K562 (cell line): ENCODE data around the gene JPH3. TPM values are rescaled to one million over a fixed set of nuclear protein-coding genes. Genes with fewer than 3 reads are reported as not detected.
A peak's percentile ranks its signal among the peaks of the same experiment; 100 is the strongest.

Experiments used
- AFF4 ChIP-seq: sonication (generic); formaldehyde crosslinking; IDR thresholded peaks from 2 replicates; pipeline ENCODE4 v1.8.0; 2023; ENCODE audit warnings: mild to moderate bottlenecking, missing genetic modification reagents
- BRD4 ChIP-seq: fragments of 200-600 bp; sonication (generic); IDR thresholded peaks from 2 replicates; pipeline ENCODE4 v1.6.1; 2017; ENCODE audit warnings: inconsistent platforms
- GTF3C2 ChIP-seq: IDR thresholded peaks from 3 replicates; pipeline ENCODE4 v1.6.1; 2011; ENCODE audit warnings: borderline replicate concordance, mild to moderate bottlenecking, moderate library complexity; ENCODE audit not compliant: insufficient read length; ENCODE audit errors: extremely low read depth
- HDAC2 ChIP-seq: fragments of 450-650 bp; IDR thresholded peaks from 2 replicates; pipeline ENCODE4 v1.6.1; 2016; ENCODE audit warnings: mild to moderate bottlenecking
- MAFG ChIP-seq: fragments of 450-650 bp; conservative IDR thresholded peaks from 2 replicates; pipeline ENCODE4 v1.6.1; 2016; ENCODE audit warnings: missing genetic modification characterization, missing compliant biosample characterization
- MAFK ChIP-seq: IDR thresholded peaks from 2 replicates; pipeline ENCODE4 v1.6.1; 2011; ENCODE audit warnings: low read length, improper control_type of control experiment
- NFE2 ChIP-seq: IDR thresholded peaks from 2 replicates; pipeline ENCODE4 v1.6.1; 2014; ENCODE audit warnings: antibody characterized with exemption, low read depth
- PRMT5 ChIP-seq: sonication (generic); formaldehyde crosslinking; IDR thresholded peaks from 2 replicates; pipeline ENCODE4 v1.5.0; 2020; ENCODE audit warnings: missing genetic modification reagents
- RUNX1 ChIP-seq: sonication (generic); IDR thresholded peaks from 2 replicates; pipeline ENCODE4 v1.6.1; 2016; ENCODE audit warnings: antibody characterized with exemption, low read depth
- TEAD1 ChIP-seq, 2 experiments: fragments of 450-650 bp in 1 of 2; sonication (generic) in 1 of 2; formaldehyde crosslinking; IDR thresholded peaks; 2 replicates each; pipeline versions ENCODE4 v1.4.0 to v1.8.0; 2020 to 2022; ENCODE audit warnings: mild to moderate bottlenecking in 2 of 2, missing genetic modification reagents in 1 of 2
- TRIM24 ChIP-seq, 2 experiments: fragments of 450-650 bp; IDR thresholded peaks; 2 replicates each; pipeline ENCODE4 v1.6.1; 2016
- ZNF316 ChIP-seq: fragments of 450-650 bp; IDR thresholded peaks from 2 replicates; pipeline ENCODE4 v1.6.1; 2016
- ZNF518B ChIP-seq: fragments of 250-450 bp; sonication (Bioruptor Pico); IDR thresholded peaks from 2 replicates; pipeline ENCODE4 v1.5.0; 2021; ENCODE audit warnings: mild to moderate bottlenecking, moderate library complexity
- polyA plus RNA-seq, 8 experiments: library from polyadenylated mRNA; depleted of rRNA in 4 of 8; stranded (reverse) in 5 of 8; unstranded in 3 of 8; fragments of >200 nt; fragmentation: Nextera tagmentation in 2 of 8; fragmentation: Illumina TruSeq in 1 of 8; extraction: Ambion mirVana in 2 of 8; extraction: Trizol in 1 of 8; gene quantifications; 2 replicates each; pipeline versions ENCODE4 v1.2.1 to v1.2.3, GENCODE V29; 2011 to 2014; ENCODE audit warnings: inconsistent platforms in 1 of 8, missing spikeins in 1 of 8
- total RNA-seq, 7 experiments: library from RNA; depleted of rRNA in 6 of 7; stranded (reverse); fragments of >200 nt in 6 of 7; fragmentation: Illumina TruSeq in 2 of 7; extraction: Trizol in 2 of 7; gene quantifications; 2 replicates each; pipeline versions ENCODE4 v1.2.1 to v1.2.3, GENCODE V29; 2011 to 2021; ENCODE audit warnings: low replicate concordance in 1 of 7

Gene JPH3
- total and polyA plus RNA-seq, 9 of the 15 experiments (the other 6 are each of a cell fraction or from before 2014, with no cell fraction given): 0.01 TPM; not detected in 8

GRCh38 chr16:87662254-87663204 lies 60.2 kb downstream of the JPH3 start (continued):
- TF ChIP-seq AFF4: no peak
- TF ChIP-seq GTF3C2: no peak
- TF ChIP-seq MAFG: peak; percentile 50
- TF ChIP-seq MAFK: peak; percentile 24; the same call in 1 of the 2 replicates
- no peak for TF ChIP-seq HDAC2
- TF ChIP-seq NFE2: no peak
- no peak for TF ChIP-seq RUNX1
- TF ChIP-seq TRIM24 (IDR thresholded peaks at IDR 0.05): no peak
- no peak for TF ChIP-seq ZNF518B (CRISPR knock-in tag)
- no peak for TF ChIP-seq PRMT5
- no peak for TF ChIP-seq TEAD1 (CRISPR knock-in tag; IDR thresholded peaks at IDR 0.05)
- no peak for TF ChIP-seq BRD4
- peak; percentile 86 for TF ChIP-seq ZNF316
